Testis (tissue), 2 donors: ENCODE results near the gene MPRIP.

Source experiments
- POLR2A ChIP-seq: fragments of 450-650 bp; IDR thresholded peaks from one replicate; pipeline ENCODE4 v1.6.1; 2017; ENCODE audit warnings: antibody characterized with exemption, mild to moderate bottlenecking, moderate library complexity
- TF ChIP-seq, protein P1 (sequence below), 3 experiments: fragments of 450-650 bp in 2 of 3; fragments of 200-600 bp in 1 of 3; sonication (generic) in 1 of 3; IDR thresholded peaks; one replicate each; pipeline ENCODE4 v1.5.1; 2016 to 2019; ENCODE audit warnings: antibody characterized with exemption in 3 of 3, mild to moderate bottlenecking in 2 of 3, moderate library complexity in 1 of 3

DNA sequence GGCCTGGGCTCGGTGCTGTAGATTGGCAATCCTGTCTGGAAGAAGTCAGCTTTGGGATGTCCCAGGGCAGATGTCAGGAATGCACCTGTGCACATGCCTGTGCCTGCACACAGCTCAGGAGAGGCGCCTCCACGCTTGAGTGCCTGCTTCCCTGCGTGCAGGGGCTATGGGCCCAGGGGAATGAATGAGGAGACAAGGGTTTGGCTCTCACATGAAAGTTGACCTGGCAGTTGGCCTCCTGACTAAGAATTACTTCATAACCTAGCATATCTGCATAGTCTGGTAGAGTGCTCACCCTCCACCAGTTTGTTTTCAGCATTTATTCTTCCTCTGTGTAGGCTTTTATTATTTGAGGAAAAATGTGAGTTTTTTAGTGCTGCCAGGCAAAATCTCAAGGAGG, 113.8 kb downstream of the MPRIP start:
- TF ChIP-seq POLR2A, result no peak
- TF ChIP-seq, protein P1, sequence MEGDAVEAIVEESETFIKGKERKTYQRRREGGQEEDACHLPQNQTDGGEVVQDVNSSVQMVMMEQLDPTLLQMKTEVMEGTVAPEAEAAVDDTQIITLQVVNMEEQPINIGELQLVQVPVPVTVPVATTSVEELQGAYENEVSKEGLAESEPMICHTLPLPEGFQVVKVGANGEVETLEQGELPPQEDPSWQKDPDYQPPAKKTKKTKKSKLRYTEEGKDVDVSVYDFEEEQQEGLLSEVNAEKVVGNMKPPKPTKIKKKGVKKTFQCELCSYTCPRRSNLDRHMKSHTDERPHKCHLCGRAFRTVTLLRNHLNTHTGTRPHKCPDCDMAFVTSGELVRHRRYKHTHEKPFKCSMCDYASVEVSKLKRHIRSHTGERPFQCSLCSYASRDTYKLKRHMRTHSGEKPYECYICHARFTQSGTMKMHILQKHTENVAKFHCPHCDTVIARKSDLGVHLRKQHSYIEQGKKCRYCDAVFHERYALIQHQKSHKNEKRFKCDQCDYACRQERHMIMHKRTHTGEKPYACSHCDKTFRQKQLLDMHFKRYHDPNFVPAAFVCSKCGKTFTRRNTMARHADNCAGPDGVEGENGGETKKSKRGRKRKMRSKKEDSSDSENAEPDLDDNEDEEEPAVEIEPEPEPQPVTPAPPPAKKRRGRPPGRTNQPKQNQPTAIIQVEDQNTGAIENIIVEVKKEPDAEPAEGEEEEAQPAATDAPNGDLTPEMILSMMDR (IDR thresholded peaks at IDR 0.05), result no peak
